ENCODE data around the gene AUTS2.

AUTS2 gene

GRCh38 chr7:70307544-70308106 is 709.4 kb downstream of the AUTS2 start:
- no peak for DNase-seq (ENCODE audit: low spot score)

- DNase-seq (ENCODE audit: low spot score), result no peak
These were observed 714.1 kb downstream of the AUTS2 start for GRCh38 chr7:70312336-70312735.

- DNase-seq (ENCODE audit: low spot score), result no peak
These were observed 715.0 kb downstream of the AUTS2 start for GRCh38 chr7:70313271-70313670.

GRCh38 chr7:70313687-70314086 is 715.4 kb downstream of the AUTS2 start:
- no peak for DNase-seq (ENCODE audit: low spot score)

GRCh38 chr7:70314221-70314620 is 715.9 kb downstream of the AUTS2 start:
- no peak for DNase-seq (ENCODE audit: low spot score)

GRCh38 chr7:70316745-70317144 is 718.5 kb downstream of the AUTS2 start:
- DNase-seq (ENCODE audit: low spot score), result no peak

GRCh38 chr7:70317356-70317755 is 719.1 kb downstream of the AUTS2 start:
- no peak for DNase-seq (ENCODE audit: low spot score)

- DNase-seq (ENCODE audit: low spot score), result no peak
These were observed 720.2 kb downstream of the AUTS2 start for GRCh38 chr7:70318511-70318910.

- DNase-seq (ENCODE audit: low spot score), result no peak
These were observed 720.8 kb downstream of the AUTS2 start for GRCh38 chr7:70319057-70319456.

- no peak for DNase-seq (ENCODE audit: low spot score)
These were observed 722.8 kb downstream of the AUTS2 start for GRCh38 chr7:70321016-70321590.

- peak; percentile 15 for DNase-seq (ENCODE audit: low spot score)
These were observed 724.6 kb downstream of the AUTS2 start for GRCh38 chr7:70322856-70323255.

- DNase-seq (ENCODE audit: low spot score), result peak; percentile 61
These were observed 727.3 kb downstream of the AUTS2 start for GRCh38 chr7:70325509-70326101.

GRCh38 chr7:70334295-70334694 is 736.0 kb downstream of the AUTS2 start:
- no peak for DNase-seq (ENCODE audit: low spot score)

GRCh38 chr7:70334871-70335270 is 736.6 kb downstream of the AUTS2 start:
- DNase-seq (ENCODE audit: low spot score), result no peak

GRCh38 chr7:70336536-70336935 is 738.3 kb downstream of the AUTS2 start:
- no peak for DNase-seq (ENCODE audit: low spot score)

- no peak for DNase-seq (ENCODE audit: low spot score)
These were observed 739.7 kb downstream of the AUTS2 start for GRCh38 chr7:70338015-70338414.

- no peak for DNase-seq (ENCODE audit: low spot score)
These were observed 742.0 kb downstream of the AUTS2 start for GRCh38 chr7:70340236-70340635.

GRCh38 chr7:70341446-70341845 is 743.2 kb downstream of the AUTS2 start:
- DNase-seq (ENCODE audit: low spot score), result no peak

GRCh38 chr7:70343519-70343918 is 745.2 kb downstream of the AUTS2 start:
- DNase-seq (ENCODE audit: low spot score), result no peak

GRCh38 chr7:70344726-70345125 is 746.5 kb downstream of the AUTS2 start:
- DNase-seq (ENCODE audit: low spot score), result no peak

GRCh38 chr7:70346844-70347462 is 748.7 kb downstream of the AUTS2 start:
- no peak for DNase-seq (ENCODE audit: low spot score)

GRCh38 chr7:70347463-70348254 is 749.4 kb downstream of the AUTS2 start:
- DNase-seq (ENCODE audit: low spot score), result no peak

GRCh38 chr7:70349031-70349430 is 750.8 kb downstream of the AUTS2 start:
- DNase-seq (ENCODE audit: low spot score), result no peak
